ENCODE results near the gene ZBTB47. TPM values are rescaled to one million over a fixed set of nuclear protein-coding genes. Genes with fewer than 3 reads are reported as not detected.
A peak's percentile ranks its signal among the peaks of the same experiment; 100 is the strongest.

Gene ZBTB47
- total RNA-seq, 1 donor from 2014 or later, result 20.0 TPM

GRCh38 chr3:42663581-42664437 is 10.3 kb downstream of the ZBTB47 start:
- Histone ChIP-seq H3K4me1 (no peaks in the 10 kb centered on the region), H3K27me3 (ENCODE audit: low read depth) (no peaks in the 10 kb centered on the region), H3K4me3 (no peak overlapping the region), H3K36me3 (peaks cover 8% of the 10 kb centered on the region), H3K27ac (no peak overlapping the region), H3K9me3 (no peaks in the 10 kb centered on the region)
- DNase-seq (no peak), ATAC-seq (peak in 1 of 2 donors; percentile 4)
- no peak for TF ChIP-seq CTCF (IDR thresholded peaks at IDR 0.05)
- intact Hi-C loops (cut with DNase I), result no loop called here

DNA sequence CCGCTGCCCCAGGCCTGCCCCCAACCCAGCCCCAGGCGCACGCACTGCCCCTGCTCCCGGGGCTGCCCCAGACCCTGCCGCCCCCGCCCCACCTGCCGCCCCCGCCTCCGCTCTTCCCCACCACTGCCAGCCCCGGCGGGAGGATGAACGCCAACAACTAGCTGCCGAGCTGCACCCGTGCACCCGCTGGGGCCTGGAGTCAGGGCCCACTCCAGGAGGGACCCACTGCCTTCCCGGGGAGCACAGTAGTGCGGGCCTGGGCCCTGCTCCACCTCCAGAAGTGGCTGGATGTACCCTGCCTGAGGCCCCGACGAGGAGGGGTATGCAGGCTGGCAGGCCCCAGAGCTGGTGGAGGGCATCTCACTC is 10.9 kb downstream of the ZBTB47 start:
- TF ChIP-seq CTCF (IDR thresholded peaks at IDR 0.05), result no peak
- intact Hi-C loops (cut with DNase I), result no loop called here
- H3K27ac ChIP-seq, result no peak overlapping the region
- H3K9me3 ChIP-seq, result no peaks in the 10 kb centered on the region
- peaks cover 6% of the 10 kb centered on the region for H3K36me3 ChIP-seq
- H3K4me1 ChIP-seq, result no peaks in the 10 kb centered on the region
- DNase-seq, result no peak
- peak in 1 of 2 donors; percentile 3 for ATAC-seq
- H3K4me3 ChIP-seq, result no peak overlapping the region
- H3K27me3 ChIP-seq (ENCODE audit: low read depth), result no peaks in the 10 kb centered on the region

GRCh38 chr3:42665050-42665878 is 11.8 kb downstream of the ZBTB47 start:
- H3K36me3 ChIP-seq, result no peaks in the 10 kb centered on the region
- no peak overlapping the region for H3K27ac ChIP-seq
- intact Hi-C loops (cut with DNase I), result no loop called here
- no peak for TF ChIP-seq CTCF (IDR thresholded peaks at IDR 0.05)
- no peaks in the 10 kb centered on the region for H3K27me3 ChIP-seq (ENCODE audit: low read depth)
- H3K4me1 ChIP-seq, result no peaks in the 10 kb centered on the region
- DNase-seq (no peak), ATAC-seq (no peak)
- H3K9me3 ChIP-seq, result no peaks in the 10 kb centered on the region
- no peak overlapping the region for H3K4me3 ChIP-seq

DNA sequence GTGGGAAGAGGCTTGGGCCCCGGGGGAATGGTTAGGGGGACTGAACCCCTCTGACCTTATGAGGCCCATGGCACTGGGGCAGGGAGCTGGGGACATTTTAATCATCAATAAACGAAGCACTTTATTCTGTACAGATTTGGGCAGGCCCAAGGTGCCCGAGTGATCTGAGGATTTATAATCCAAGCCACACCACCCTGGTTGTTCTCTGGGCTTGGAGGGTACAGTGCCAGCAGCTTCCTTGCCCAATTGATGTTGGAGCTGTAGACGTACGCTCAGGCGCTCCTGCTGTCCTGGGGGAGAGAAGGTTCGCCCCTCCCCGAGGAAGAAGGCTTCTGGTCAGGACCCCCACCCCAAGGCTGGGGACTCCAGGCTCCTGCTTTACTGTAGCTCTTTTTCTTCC is 12.5 kb downstream of the ZBTB47 start:
- no peaks in the 10 kb centered on the region for H3K9me3 ChIP-seq
- no peak for ATAC-seq
- no peaks in the 10 kb centered on the region for H3K27me3 ChIP-seq (ENCODE audit: low read depth)
- no peak overlapping the region for H3K27ac ChIP-seq
- no peaks in the 10 kb centered on the region for H3K36me3 ChIP-seq
- TF ChIP-seq CTCF (IDR thresholded peaks at IDR 0.05), result no peak
- no peak for DNase-seq
- no peaks in the 10 kb centered on the region for H3K4me1 ChIP-seq
- no peak overlapping the region for H3K4me3 ChIP-seq
- intact Hi-C loops (cut with DNase I), result no loop called here

DNA sequence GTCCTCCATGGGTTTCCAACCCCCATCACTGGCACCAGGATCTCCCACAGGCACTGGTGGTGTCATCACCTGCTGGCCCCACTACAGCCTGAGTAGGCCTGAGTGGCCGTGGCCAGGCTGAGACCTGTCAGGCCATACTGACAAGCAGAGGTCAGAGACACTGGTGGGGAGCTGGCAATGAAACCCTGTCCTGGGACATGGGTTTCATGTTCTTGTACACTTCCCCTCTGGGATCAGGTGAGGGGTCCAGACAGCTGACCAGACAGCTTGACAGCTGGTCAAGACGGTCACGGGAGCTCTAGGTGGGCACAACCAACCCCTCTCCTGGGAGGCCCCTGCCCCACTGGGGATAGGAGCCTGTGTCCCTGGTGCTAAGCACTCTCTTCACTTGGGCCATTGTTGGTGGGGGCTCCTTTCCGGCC is 13.1 kb downstream of the ZBTB47 start:
- Histone ChIP-seq H3K4me3 (no peak overlapping the region), H3K27me3 (ENCODE audit: low read depth) (no peaks in the 10 kb centered on the region), H3K36me3 (no peaks in the 10 kb centered on the region), H3K9me3 (no peaks in the 10 kb centered on the region), H3K4me1 (no peaks in the 10 kb centered on the region), H3K27ac (no peak overlapping the region)
- DNase-seq (no peak), ATAC-seq (no peak)
- intact Hi-C loops (cut with DNase I), result no loop called here
- no peak for TF ChIP-seq CTCF (IDR thresholded peaks at IDR 0.05)
